Measurements from ENCODE around the gene WDR1.

The WDR1 gene

DNA sequence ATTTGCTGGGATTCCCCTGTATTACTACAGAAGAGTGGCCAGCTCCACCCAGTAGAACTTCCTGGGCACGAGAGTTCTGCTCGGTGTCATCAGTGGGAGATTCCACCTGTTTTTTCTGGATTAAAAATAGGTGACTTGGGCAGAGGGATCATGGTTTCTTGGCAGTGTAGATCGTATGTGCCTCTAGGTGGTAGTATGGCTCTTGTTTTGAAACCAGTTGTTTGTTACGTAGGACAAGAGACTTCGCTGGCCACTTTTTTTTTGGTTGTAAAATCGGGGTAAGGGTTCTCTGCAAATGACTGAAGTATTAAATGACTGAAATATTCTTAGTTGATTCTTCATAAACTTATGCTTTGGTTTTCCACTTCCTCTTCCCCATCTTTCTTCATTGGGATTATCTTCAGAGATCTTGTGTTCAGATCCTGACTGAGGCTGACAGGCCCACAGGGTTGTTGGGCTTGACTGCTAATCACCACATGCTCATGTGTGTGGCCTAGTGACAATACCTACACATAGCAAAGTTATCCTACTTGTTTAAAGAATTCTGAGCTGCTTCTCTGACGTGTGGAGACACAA, 43.8 kb upstream of the WDR1 start:
- peak; percentile 21 for DNase-seq (ENCODE audit: low read depth)
- TF ChIP-seq, protein P1, sequence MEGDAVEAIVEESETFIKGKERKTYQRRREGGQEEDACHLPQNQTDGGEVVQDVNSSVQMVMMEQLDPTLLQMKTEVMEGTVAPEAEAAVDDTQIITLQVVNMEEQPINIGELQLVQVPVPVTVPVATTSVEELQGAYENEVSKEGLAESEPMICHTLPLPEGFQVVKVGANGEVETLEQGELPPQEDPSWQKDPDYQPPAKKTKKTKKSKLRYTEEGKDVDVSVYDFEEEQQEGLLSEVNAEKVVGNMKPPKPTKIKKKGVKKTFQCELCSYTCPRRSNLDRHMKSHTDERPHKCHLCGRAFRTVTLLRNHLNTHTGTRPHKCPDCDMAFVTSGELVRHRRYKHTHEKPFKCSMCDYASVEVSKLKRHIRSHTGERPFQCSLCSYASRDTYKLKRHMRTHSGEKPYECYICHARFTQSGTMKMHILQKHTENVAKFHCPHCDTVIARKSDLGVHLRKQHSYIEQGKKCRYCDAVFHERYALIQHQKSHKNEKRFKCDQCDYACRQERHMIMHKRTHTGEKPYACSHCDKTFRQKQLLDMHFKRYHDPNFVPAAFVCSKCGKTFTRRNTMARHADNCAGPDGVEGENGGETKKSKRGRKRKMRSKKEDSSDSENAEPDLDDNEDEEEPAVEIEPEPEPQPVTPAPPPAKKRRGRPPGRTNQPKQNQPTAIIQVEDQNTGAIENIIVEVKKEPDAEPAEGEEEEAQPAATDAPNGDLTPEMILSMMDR (conservative IDR thresholded peaks at IDR 0.05; ENCODE audit: control insufficient read depth, insufficient read depth, low read depth, low read length): no peak
- no peak overlapping the region for H3K4me3 ChIP-seq (ENCODE audit: control insufficient read depth, low read depth, low read length)

DNA sequence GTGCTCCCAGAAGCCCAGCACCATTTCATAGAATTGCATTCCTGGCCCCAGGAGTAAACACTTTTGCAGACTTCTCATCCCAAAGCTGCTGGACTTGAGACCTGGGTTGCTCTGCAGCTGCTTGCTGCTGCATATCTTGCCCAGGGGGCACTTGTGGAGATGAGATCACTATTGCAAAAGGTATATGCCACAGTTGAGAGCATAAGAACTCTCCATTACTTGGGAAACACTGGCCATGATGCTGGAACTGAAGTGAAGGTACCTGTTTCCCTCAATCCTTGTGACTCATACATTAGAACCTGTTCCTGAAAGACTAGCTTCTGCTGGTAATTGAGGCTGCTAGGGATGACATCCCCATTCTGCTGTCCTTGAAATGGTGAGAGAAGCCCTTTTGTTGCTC, 43.1 kb upstream of the WDR1 start:
- no peak for DNase-seq (ENCODE audit: low read depth)
- TF ChIP-seq, protein P1 (conservative IDR thresholded peaks at IDR 0.05; ENCODE audit: control insufficient read depth, insufficient read depth, low read depth, low read length): no peak

DNA sequence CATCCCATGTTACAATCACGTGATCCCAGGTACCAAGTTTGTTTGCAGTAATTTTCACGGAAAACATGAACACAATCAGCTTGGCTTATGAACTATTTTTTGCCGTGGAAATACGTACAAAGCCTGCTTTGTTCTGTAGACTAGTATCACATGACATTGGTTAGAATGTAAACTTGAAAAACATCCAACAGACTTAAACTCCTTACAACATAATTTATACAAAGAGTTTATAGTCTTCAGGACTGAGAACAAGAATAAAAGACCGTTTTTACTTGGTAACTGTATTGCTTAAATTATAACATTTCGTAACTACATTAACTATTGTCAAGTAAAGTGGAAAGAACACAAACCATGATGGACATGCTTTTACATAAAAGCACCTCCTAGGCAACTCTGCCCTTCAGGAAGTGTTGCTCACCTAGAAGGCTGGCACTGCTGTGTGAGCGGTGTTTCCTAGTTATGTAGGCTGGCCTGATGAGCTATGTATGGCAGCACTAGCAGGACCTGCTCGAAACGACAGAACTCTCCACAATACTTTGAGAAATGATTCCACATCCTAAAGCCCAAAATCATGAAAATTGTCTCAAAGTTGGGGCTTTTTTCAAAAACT, 41.8 kb upstream of the WDR1 start:
- TF ChIP-seq, protein P1 (conservative IDR thresholded peaks at IDR 0.05; ENCODE audit: control insufficient read depth, insufficient read depth, low read depth, low read length): no peak
- no peak for DNase-seq (ENCODE audit: low read depth)
- H3K4me3 ChIP-seq (ENCODE audit: control insufficient read depth, low read depth, low read length): no peak overlapping the region

More for the DNA sequence above, 43.1 kb upstream of the WDR1 start:
- no peak overlapping the region for H3K4me3 ChIP-seq (ENCODE audit: control insufficient read depth, low read depth, low read length)

DNA sequence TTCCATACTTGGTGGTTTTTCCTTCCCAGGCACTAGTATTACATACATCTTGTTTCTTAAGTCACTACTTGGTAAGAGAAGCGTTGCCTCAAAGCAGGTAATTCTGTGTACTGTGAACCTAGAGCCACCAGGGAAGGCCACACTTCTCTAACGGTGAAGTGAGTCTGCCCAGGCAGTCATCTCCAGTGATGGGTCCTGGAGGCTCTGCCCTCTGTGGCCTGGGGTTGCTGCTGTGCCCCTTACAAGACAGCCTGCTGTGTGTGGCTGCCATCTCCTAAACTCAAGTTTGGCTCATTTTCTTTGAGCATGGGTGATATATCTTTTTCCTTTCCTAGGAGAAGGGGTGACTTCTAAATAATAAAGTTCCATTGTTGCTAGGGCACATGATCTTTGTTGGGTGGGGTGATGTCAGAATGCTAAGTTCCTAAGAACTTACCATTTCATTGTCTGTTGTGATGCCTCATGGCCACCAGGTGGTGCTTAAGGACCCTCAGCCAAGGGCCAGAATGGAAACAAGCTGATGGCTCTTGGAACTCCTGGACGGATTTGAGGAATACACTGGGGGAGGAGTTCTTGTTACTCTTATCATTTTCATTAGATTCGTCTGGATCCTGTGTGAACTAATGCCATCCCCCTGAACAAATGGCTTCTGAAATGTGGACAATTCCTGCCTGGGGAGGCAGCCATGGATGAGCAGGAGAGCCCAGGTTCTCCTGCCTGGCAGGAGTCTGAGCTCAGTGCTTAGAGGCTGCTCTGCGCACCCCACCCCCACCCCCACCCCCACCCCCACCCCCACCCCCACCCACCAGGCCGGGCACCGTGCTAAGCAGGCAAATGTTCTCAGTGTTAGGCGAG, 41.1 kb upstream of the WDR1 start:
- peak; percentile 78 for DNase-seq (ENCODE audit: low read depth)
- H3K4me3 ChIP-seq (ENCODE audit: control insufficient read depth, low read depth, low read length): no peak overlapping the region
- TF ChIP-seq, protein P1 (conservative IDR thresholded peaks at IDR 0.05; ENCODE audit: control insufficient read depth, insufficient read depth, low read depth, low read length): peak; percentile 87

DNA sequence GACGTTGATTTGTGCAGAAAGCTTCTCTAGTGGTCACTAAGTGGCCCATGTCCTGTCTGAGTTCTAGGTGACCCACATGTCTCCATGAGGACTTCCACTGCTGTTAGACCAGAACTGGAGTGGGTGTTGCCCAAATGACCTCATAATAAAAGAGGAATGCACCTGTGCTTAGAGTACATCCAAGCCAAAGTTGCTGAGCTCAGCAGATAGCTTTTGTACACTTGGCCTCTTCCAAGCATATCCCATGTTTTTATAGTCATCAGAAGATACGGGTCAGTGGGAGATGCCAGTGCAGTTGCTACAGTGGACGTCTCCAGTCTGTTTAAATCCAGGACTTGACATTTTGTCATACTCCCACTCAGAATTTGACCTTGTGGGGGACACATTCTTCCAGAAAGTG, 37.6 kb upstream of the WDR1 start:
- TF ChIP-seq, protein P1 (conservative IDR thresholded peaks at IDR 0.05; ENCODE audit: control insufficient read depth, insufficient read depth, low read depth, low read length): no peak
- no peak overlapping the region for H3K4me3 ChIP-seq (ENCODE audit: control insufficient read depth, low read depth, low read length)
- no peak for DNase-seq (ENCODE audit: low read depth)

DNA sequence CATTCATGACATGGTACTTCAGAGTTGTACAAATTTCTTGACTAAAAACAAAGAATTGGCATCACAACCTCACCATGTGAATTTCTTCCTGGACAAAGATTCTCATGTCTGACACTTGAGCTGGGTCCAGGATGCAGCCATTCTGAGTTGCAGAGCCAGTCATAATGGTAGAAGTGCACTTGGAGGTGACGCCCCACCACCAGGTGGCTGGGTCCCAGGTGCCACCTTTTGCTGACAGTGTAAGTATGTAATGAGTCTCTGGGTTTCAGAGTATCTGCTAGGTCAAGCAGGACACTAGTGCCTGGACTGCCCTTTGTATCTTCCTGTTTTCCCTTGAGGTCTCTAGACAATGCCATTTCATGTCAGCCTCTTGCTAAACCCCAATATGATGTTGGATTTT, 36.6 kb upstream of the WDR1 start:
- no peak for DNase-seq (ENCODE audit: low read depth)
- H3K4me3 ChIP-seq (ENCODE audit: control insufficient read depth, low read depth, low read length): no peak overlapping the region
- TF ChIP-seq, protein P1 (conservative IDR thresholded peaks at IDR 0.05; ENCODE audit: control insufficient read depth, insufficient read depth, low read depth, low read length): no peak
